H1 (cell line): ENCODE results near the gene ZYG11B.

Experiments used
- KDM5A ChIP-seq: fragments of 200-600 bp; IDR thresholded peaks from 2 replicates; pipeline ENCODE4 v1.7.1; 2012; ENCODE audit warnings: mild to moderate bottlenecking, low read length, inconsistent platforms, mixed read lengths
- POLR2AphosphoS5 ChIP-seq: IDR thresholded peaks from 2 replicates; pipeline ENCODE4 v1.6.1; 2011; ENCODE audit warnings: low read depth, low read length
- YY1 ChIP-seq: IDR thresholded peaks from 2 replicates; pipeline ENCODE4 v1.6.1; 2011; ENCODE audit warnings: low read depth, mild to moderate bottlenecking, low read length
- TF ChIP-seq, protein P1 (sequence below), 3 experiments: IDR thresholded peaks; 1 replicate in 2 of 3; 2 replicates in 1 of 3; pipeline versions ENCODE4 v1.5.1 to v1.6.1; 2011; ENCODE audit warnings: low read length in 3 of 3, mild to moderate bottlenecking in 3 of 3, inconsistent platforms in 2 of 3, low read depth in 1 of 3, moderate library complexity in 1 of 3; ENCODE audit not compliant: insufficient read depth in 1 of 3; ENCODE audit errors: control extremely low read depth in 1 of 3

DNA sequence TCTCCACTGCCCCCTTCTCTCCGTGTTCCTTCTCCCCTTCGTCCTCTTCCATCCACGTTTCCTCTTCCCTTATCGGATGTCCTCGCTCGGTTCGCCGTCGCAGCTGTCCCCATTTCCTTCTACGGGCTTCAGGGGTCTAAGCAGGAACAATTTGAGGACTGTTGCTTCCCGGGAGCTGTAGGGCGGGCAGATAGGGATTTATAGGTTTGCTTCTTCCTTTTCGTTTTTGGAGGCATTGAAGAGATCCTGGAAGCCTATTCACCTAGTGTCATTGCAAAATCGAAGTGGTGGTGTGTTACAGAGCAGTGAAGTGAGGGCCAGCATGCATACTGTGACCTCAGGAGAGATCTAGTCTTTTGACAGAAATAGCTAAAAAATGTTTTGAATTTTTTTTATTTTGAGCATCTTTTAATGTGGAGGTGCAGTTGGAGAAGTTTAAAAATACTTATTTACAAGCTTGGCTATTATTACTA is 897 bp downstream of the ZYG11B start:
- TF ChIP-seq, protein P1, sequence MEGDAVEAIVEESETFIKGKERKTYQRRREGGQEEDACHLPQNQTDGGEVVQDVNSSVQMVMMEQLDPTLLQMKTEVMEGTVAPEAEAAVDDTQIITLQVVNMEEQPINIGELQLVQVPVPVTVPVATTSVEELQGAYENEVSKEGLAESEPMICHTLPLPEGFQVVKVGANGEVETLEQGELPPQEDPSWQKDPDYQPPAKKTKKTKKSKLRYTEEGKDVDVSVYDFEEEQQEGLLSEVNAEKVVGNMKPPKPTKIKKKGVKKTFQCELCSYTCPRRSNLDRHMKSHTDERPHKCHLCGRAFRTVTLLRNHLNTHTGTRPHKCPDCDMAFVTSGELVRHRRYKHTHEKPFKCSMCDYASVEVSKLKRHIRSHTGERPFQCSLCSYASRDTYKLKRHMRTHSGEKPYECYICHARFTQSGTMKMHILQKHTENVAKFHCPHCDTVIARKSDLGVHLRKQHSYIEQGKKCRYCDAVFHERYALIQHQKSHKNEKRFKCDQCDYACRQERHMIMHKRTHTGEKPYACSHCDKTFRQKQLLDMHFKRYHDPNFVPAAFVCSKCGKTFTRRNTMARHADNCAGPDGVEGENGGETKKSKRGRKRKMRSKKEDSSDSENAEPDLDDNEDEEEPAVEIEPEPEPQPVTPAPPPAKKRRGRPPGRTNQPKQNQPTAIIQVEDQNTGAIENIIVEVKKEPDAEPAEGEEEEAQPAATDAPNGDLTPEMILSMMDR (IDR thresholded peaks at IDR 0.05; ENCODE audit: control extremely low read depth in 1 of 3, insufficient read depth in 1 of 3, low read depth in 1 of 3, low read length in 3 of 3): no peak
- TF ChIP-seq POLR2AphosphoS5: no peak
- no peak for TF ChIP-seq KDM5A
- TF ChIP-seq YY1: no peak
